GM12801 (cell line): ENCODE results near the gene NBAS.

Experiments used
- TF ChIP-seq, protein P1 (sequence below): IDR thresholded peaks from one replicate; pipeline ENCODE4 v1.5.1; 2011; ENCODE audit warnings: control low read depth; ENCODE audit not compliant: insufficient read length; ENCODE audit errors: extremely low read depth

Gene NBAS

DNA sequence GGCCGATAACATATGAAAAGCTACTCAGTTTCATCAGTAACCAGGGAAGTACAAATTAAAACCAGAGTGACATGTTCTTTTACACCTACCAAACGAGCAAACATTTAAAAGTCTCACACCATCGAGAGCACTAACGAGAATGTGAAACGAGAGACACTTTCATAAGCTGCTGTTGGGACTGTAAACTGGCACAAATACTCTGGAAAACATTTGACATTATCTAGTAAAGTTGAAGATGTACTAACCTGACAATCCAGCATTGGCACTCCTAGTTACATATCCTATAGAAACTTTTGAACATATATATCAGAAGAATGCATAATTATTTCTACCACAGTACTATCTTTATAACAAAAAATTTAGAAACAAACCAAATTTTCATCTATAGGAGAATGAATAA, 28.1 kb downstream of the NBAS start:
- TF ChIP-seq, protein P1, sequence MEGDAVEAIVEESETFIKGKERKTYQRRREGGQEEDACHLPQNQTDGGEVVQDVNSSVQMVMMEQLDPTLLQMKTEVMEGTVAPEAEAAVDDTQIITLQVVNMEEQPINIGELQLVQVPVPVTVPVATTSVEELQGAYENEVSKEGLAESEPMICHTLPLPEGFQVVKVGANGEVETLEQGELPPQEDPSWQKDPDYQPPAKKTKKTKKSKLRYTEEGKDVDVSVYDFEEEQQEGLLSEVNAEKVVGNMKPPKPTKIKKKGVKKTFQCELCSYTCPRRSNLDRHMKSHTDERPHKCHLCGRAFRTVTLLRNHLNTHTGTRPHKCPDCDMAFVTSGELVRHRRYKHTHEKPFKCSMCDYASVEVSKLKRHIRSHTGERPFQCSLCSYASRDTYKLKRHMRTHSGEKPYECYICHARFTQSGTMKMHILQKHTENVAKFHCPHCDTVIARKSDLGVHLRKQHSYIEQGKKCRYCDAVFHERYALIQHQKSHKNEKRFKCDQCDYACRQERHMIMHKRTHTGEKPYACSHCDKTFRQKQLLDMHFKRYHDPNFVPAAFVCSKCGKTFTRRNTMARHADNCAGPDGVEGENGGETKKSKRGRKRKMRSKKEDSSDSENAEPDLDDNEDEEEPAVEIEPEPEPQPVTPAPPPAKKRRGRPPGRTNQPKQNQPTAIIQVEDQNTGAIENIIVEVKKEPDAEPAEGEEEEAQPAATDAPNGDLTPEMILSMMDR = no peak

DNA sequence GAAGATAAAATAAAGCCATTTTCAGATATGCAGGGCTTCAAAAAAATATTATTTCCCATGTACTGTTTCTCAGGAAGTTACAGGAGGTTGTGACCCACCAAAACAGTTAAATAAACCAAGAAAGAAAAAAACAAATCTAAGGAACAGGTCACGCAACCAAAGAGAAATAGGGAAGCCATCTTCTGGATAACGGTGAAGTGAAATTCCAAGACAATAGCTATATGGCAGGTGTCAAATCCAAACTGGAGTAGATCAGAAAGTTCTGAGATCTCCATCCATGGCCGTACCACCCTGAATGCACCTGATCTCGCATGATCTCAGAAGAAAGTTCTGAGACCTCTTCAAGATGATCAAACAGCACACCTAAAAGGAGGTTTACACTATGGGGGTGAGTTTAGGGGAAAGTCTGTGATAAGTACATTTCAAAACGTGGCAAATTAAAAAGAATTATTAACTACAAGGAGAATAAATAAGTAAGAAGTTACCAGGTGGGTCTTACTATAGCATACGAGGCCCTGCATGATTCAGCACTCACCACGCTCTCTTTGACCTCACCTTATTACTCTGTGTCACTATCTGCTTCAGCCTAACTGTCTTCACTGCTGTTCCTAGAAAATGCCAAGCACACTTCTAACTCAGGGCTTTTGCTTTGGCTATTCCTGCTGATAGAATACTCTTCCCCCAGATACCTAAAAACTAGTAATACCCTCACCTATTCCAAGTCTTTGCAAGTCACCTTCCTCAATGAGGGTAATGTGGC, 29.9 kb downstream of the NBAS start:
- TF ChIP-seq, protein P1 = no peak

DNA sequence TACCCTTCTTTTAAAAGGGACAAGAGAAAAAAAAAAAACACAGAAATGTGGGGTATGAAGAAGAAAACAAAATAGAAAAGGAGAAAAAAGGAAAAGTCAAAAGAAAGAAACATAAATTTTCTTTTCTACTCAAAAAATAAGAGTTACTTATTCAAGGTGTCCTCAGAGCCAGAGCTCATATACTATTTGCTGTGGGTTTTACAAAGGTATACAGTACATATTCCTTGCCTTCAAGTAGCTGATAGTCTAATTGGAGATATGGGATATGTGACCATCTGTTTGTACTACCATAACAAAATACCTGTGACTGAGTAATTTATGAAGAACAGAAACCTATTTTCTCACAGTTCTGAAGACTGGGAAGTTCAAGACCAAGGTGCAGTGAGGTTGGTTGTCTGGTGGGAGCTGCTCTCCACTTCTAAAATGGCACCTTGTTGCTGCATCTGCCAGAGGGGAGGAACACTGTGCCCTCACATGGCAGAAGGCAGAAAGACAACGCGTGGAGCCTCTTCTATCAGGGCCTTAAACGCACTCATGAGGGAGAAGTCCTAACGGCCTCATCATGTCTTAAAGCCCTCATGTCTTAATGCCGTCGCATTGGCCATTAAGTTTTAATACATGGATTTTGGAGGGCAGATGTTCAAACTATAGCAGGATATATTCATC, 33.9 kb downstream of the NBAS start:
- TF ChIP-seq, protein P1 = no peak

DNA sequence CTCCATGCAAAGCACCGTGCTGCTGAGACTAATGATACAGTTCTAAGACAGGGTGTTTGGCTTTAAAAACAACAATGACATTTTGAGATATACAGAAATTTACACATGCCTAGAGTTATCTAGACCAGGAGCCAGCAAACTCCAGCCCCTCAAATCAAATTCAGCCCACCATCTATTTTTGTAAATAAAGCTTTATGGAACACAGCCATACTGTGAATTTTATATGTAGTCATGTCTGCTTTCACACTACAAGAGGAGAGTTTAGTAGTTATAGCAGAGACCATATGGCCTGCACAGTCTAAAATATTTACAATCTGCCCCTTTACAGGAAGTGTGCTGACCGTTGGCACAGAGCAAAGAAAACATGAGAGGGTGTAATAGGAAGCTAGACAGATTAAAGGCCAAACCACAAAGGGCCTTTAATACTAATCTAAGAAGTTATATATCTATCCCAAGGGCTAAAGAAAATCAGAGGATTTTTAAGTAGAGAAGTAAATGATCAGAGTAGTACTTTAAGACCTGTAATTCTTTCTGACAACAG, 39.4 kb downstream of the NBAS start:
- TF ChIP-seq, protein P1 = no peak

DNA sequence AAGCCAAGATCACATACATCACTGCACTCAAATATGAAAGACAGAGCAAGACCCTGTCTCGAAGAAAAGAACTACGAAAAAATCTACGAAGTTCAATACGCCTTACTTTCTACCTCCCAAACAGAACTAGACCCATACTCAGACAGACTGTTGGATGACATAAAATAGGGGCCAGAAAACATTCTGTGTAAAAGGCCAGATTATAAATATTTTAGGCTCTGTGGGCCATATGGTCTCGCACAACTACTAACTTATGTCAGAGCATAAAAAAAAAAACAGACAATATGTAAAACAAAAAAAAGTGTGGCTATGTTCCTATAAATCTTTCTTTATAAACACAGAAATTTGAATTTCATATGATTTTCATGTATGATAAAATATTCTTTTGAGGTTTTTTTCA, 40.8 kb downstream of the NBAS start:
- TF ChIP-seq, protein P1 = no peak

DNA sequence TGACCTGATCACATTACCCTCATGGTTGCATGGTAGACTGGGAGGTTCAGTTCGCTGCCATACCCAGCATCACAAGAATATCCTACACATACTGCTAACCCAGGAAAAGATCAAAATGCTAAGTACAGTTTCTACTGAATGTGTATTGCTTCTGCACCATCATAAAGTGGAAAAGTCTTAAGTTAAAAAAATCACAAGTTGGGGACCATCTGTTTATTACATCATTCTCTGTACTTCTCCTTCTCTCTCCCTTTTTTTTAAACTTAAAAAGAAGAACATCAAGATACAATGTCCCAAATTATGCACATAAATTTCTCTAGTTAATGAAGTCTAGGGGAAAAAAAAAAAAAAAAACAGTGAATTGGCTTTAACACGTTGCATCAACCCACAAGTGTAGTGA, 43.3 kb downstream of the NBAS start:
- TF ChIP-seq, protein P1 = no peak

DNA sequence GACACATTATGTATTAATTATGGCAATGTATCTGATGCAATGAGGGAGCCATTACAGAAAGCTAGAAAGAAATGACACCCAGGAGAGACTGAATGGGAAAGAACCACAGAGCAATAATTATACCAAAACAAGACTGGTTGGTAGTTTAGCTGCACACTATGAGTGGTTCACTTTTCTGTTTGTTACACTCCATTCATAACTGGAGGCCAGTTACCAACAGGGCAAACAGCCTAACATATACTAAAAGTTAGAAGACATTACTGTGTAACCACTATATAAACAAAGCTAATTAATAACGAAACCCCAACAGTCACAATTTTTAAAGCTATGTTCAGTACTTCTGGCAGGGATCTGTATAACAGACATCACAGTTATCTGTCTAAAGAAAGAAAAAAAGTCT, 49.4 kb downstream of the NBAS start:
- TF ChIP-seq, protein P1 = no peak
